GM12878 (cell line): ENCODE data around the gene C1orf198. TPM values are rescaled to one million over a fixed set of nuclear protein-coding genes. Genes with fewer than 3 reads are reported as not detected.

Source experiments
- ATAC-seq: fragments of 200-7000 bp; cut with Tn5 transposase; 3 replicates; pipeline ENCODE4 v1.9.1; 2020; ENCODE audit warnings: mild to moderate bottlenecking, moderate library complexity
- BruUV-seq: library from RNA; stranded (reverse); fragments of 400-500 nt; replicated peaks from 2 replicates; lab custom pipeline; 2021; lab: Mats Ljungman, UMichigan
- CTCF ChIA-PET: fragments of 300-600 bp; sonication (Branson Sonifier 250); formaldehyde crosslinking; extraction: SDS; loops from one replicate; lab custom pipeline; 2021; ENCODE audit warnings: inconsistent platforms; lab: Yijun Ruan, JAX
- POLR2A ChIA-PET: fragments of 350-600 bp; formaldehyde crosslinking; extraction: SDS; loops from one replicate; lab custom pipeline; 2021; ENCODE audit warnings: inconsistent platforms; lab: Charles Lee
- RAD21 ChIA-PET: fragments of 300-600 bp; sonication (Branson Sonifier 250); formaldehyde crosslinking; loops from one replicate; lab custom pipeline; 2023; ENCODE audit warnings: antibody characterized with exemption; ENCODE audit not compliant: unreplicated experiment; lab: Charles Lee
- SMC1A ChIA-PET: fragments of 300-600 bp; sonication (Branson Sonifier 250); formaldehyde crosslinking; loops from one replicate; lab custom pipeline; 2023; ENCODE audit not compliant: unreplicated experiment, uncharacterized antibody; lab: Charles Lee
- DNase-seq: peaks from one replicate; pipeline ENCODE4 v3.0.0-alpha.2; 2011; ENCODE audit warnings: low read depth, low spot score
- FAIRE-seq: peaks from 3 replicates; lab custom pipeline; 2011; peaks lifted over from hg19 to GRCh38; lab: Jason Lieb, UNC
- H2AFZ ChIP-seq: 2 replicates; pipeline ENCODE4 v1.6.0; 2011; ENCODE audit warnings: low read depth, low read length, control low read depth; ENCODE audit not compliant: control insufficient read depth
- H3K27ac ChIP-seq: 2 replicates; pipeline ENCODE4 v1.5.1; 2011; ENCODE audit warnings: control low read depth; ENCODE audit not compliant: control insufficient read depth, insufficient read depth
- H3K27me3 ChIP-seq, 2 experiments: replicated peaks in 1 of 2; 2 replicates each; pipeline versions ENCODE4 v1.6.0 to v1.6.1; 2011; ENCODE audit warnings: low read length in 1 of 2; ENCODE audit not compliant: control insufficient read depth in 2 of 2, insufficient read depth in 2 of 2
- H3K36me3 ChIP-seq, 2 experiments: 2 replicates each; pipeline ENCODE4 v1.5.1; 2011; ENCODE audit warnings: low read length in 1 of 2; ENCODE audit not compliant: control insufficient read depth in 2 of 2, insufficient read depth in 2 of 2
- H3K4me1 ChIP-seq: 2 replicates; pipeline ENCODE4 v1.6.1; 2011; ENCODE audit warnings: mild to moderate bottlenecking, low read length, moderate library complexity, mixed read lengths; ENCODE audit not compliant: control insufficient read depth, insufficient read depth
- H3K4me2 ChIP-seq: 2 replicates; pipeline ENCODE4 v1.6.0; 2011; ENCODE audit warnings: control low read depth; ENCODE audit not compliant: control insufficient read depth, insufficient read depth
- H3K4me3 ChIP-seq: fragments of 200-600 bp; sonication (generic); 2 replicates; pipeline ENCODE4 v1.5.1; 2016
- H3K79me2 ChIP-seq: 2 replicates; pipeline ENCODE4 v1.6.0; 2011; ENCODE audit warnings: low read length; ENCODE audit not compliant: control insufficient read depth, insufficient read depth
- H3K9ac ChIP-seq: 2 replicates; pipeline ENCODE4 v1.8.0; 2011; ENCODE audit warnings: low read length, control low read depth, mixed read lengths; ENCODE audit not compliant: control insufficient read depth, insufficient read depth
- H3K9me3 ChIP-seq: replicated peaks from 3 replicates; pipeline ENCODE4 v1.5.1; 2011; ENCODE audit warnings: mild to moderate bottlenecking, low read length; ENCODE audit not compliant: control insufficient read depth, insufficient read depth
- H4K20me1 ChIP-seq: 2 replicates; pipeline ENCODE4 v1.6.0; 2011; ENCODE audit not compliant: control insufficient read depth, insufficient read depth
- ATF7 ChIP-seq: fragments of 450-650 bp; IDR thresholded peaks from 2 replicates; pipeline ENCODE4 v1.6.1; 2016; ENCODE audit warnings: low read depth, mild to moderate bottlenecking
- ELK1 ChIP-seq: IDR thresholded peaks from 2 replicates; pipeline ENCODE4 v1.6.1; 2012; ENCODE audit warnings: low read depth, low read length, improper control_type of control experiment
- ESRRA ChIP-seq: IDR thresholded peaks from 2 replicates; pipeline ENCODE4 v1.6.1; 2012; ENCODE audit warnings: mild to moderate bottlenecking, low read length, improper control_type of control experiment
- GABPA ChIP-seq: IDR thresholded peaks from 2 replicates; pipeline ENCODE4 v1.6.1; 2014; ENCODE audit warnings: antibody characterized with exemption, low read depth, mild to moderate bottlenecking, inconsistent platforms
- HDAC6 ChIP-seq: fragments of 200-600 bp; sonication (generic); IDR thresholded peaks from one replicate; pipeline ENCODE4 v1.8.0; 2017; ENCODE audit warnings: antibody characterized with exemption; ENCODE audit not compliant: unreplicated experiment
- SUPT20H ChIP-seq: IDR thresholded peaks from 2 replicates; pipeline ENCODE4 v1.6.1; 2011; ENCODE audit warnings: low read depth, mild to moderate bottlenecking, low read length, moderate library complexity, borderline replicate concordance; ENCODE audit not compliant: control insufficient read depth
- USF2 ChIP-seq: IDR thresholded peaks from 2 replicates; pipeline ENCODE4 v1.6.1; 2011; ENCODE audit warnings: low read depth, low read length, improper control_type of control experiment, borderline replicate concordance
- ZBTB40 ChIP-seq: fragments of 450-650 bp; IDR thresholded peaks from 2 replicates; pipeline ENCODE4 v1.6.1; 2016; ENCODE audit warnings: mild to moderate bottlenecking, moderate library complexity, borderline replicate concordance
- WGBS: methylation state at CpG from one replicate; pipeline ENCODE4 v1.1.6; 2016; ENCODE audit warnings: low lambda C conversion rate; ENCODE audit not compliant: insufficient replicate concordance, insufficient coverage; ENCODE audit errors: missing lambda C conversion rate; 5-methylcytosine and 5-hydroxymethylcytosine counted together
- in situ Hi-C: fragments of 300-500 bp; cut with MboI; formaldehyde crosslinking; loops from 9 replicates; pipeline ENCODE4 v1.14.3; 2018; ENCODE audit warnings: mixed read lengths
- intact Hi-C: fragments of 100-400 bp; cut with micrococcal nuclease; formaldehyde crosslinking; loops from one replicate; pipeline ENCODE4 v1.14.2; 2022; ENCODE audit not compliant: unreplicated experiment
- polyA plus RNA-seq, 11 experiments: library from polyadenylated mRNA; depleted of rRNA in 4 of 11; unstranded in 6 of 11; stranded (reverse) in 5 of 11; fragments of >200 nt; fragmentation: Nextera tagmentation in 4 of 11; fragmentation: Illumina TruSeq in 1 of 11; extraction: Ambion mirVana in 4 of 11; extraction: Trizol in 1 of 11; gene quantifications; 1 replicate in 1 of 11; 2 replicates in 10 of 11; pipeline versions ENCODE4 v1.2.1 to v1.2.3, GENCODE V29; 2011 to 2016; ENCODE audit warnings: inconsistent platforms in 2 of 11, missing spikeins in 2 of 11, low read depth in 1 of 11
- total RNA-seq, 4 experiments: library from RNA; depleted of rRNA in 3 of 4; stranded (reverse); fragments of >200 nt in 3 of 4; fragmentation: Illumina TruSeq in 1 of 4; extraction: Trizol in 1 of 4; gene quantifications; 2 replicates each; pipeline versions ENCODE4 v1.2.1 to v1.2.3, GENCODE V29; 2013 to 2021

C1orf198 gene
- total and polyA plus RNA-seq, 10 of the 15 experiments (the other 5 are each of a cell fraction or from before 2014, with no cell fraction given) = 0.16 to 2.8 (median 1.1) TPM

- Histone ChIP-seq H3K27me3 (no peaks in the 10 kb centered on the region; a peak in 1 of 4 replicates), H3K27ac (no peak overlapping the region), H4K20me1 (no peaks in the 10 kb centered on the region), H3K36me3 (no peaks in the 10 kb centered on the region), H3K9me3 (no peaks in the 10 kb centered on the region), H3K4me2 (no peak overlapping the region), H3K4me1 (no peaks in the 10 kb centered on the region), H3K79me2 (no peaks in the 10 kb centered on the region), H2AFZ (no peak overlapping the region), H3K4me3 (no peak overlapping the region), H3K9ac (no peak overlapping the region)
- FAIRE-seq = no peak
- intact Hi-C loops = no loop called here
- no TSS peak for BruUV-seq
- RAD21 ChIA-PET = no interaction called here
- SMC1A ChIA-PET = no interaction called here
- POLR2A ChIA-PET = no interaction called here
- TF ChIP-seq GABPA = no peak
- TF ChIP-seq USF2 = no peak
- no peak for TF ChIP-seq ATF7
- TF ChIP-seq SUPT20H = no peak
- no peak for TF ChIP-seq ESRRA
- TF ChIP-seq ZBTB40 = no peak
- TF ChIP-seq ELK1 = no peak
- no peak for TF ChIP-seq HDAC6
- in situ Hi-C loops = no loop called here
- no peak for DNase-seq
- CTCF ChIA-PET = no interaction called here
- 61% methylated on average over 6 of the region's 6 CpGs for WGBS
- ATAC-seq = no peak
These were observed 4.9 kb downstream of the C1orf198 start for GRCh38 chr1:230863449-230863848.
